HG03025 (cell line): Measurements from ENCODE around the gene ZMYND12.
"Not testable (repeated sequence)": the region's sequence is repeated elsewhere in the genome, so short reads cannot be mapped to it uniquely, and the experiment has no call there.

Source experiments
- ATAC-seq: cut with Tn5 transposase; IDR thresholded peaks from one replicate; pipeline ENCODE4 v1.9.1; 2021; ENCODE audit warnings: mild to moderate bottlenecking, moderate library complexity; ENCODE audit not compliant: unreplicated experiment, low FRiP score

ZMYND12 gene, protein sequence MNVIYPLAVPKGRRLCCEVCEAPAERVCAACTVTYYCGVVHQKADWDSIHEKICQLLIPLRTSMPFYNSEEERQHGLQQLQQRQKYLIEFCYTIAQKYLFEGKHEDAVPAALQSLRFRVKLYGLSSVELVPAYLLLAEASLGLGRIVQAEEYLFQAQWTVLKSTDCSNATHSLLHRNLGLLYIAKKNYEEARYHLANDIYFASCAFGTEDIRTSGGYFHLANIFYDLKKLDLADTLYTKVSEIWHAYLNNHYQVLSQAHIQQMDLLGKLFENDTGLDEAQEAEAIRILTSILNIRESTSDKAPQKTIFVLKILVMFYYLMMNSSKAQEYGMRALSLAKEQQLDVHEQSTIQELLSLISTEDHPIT

DNA sequence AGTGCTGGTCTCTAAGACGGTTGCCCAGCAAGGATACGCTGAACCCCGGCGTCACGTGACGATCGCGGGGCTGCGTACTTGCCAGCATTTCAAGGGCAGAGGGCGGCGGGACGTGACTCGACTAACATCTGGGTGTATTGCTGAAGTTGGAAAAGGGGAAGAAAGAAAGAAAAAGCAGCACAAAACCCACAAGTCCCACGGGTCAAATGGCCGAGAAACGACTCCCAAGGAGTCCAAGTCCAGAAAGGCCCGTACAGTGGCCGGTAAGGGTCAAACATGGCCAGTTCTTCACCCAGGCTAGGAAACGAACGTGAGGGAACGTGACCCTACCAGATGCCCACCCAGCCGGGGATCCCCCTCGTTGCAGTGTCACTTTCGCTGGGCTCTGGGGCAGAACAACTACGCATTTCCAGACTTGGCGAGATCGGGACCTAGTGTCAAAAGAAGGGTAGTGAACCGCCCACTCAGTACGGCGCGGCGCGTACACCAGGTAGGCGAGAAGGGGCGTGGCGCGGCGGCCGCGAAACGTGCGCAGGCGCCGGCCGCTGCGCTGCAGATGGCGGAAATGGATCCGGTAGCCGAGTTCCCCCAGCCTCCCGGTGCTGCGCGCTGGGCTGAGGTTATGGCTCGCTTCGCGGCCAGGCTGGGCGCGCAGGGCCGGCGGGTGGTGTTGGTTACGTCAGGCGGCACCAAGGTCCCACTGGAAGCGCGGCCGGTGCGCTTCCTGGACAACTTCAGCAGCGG lies at the start of gene ZMYND12, which contains the start of gene PPCS:
Gene ZMYND12 (minus strand): TSS at position 13 of the 744 bp plus-strand sequence. CDS start 25 bp downstream, outside the sequence.
Gene PPCS (plus strand): TSS at position 534 of the 744 bp plus-strand sequence. CDS start 23 bp downstream, at position 557.
- peak; percentile 82 for ATAC-seq

DNA sequence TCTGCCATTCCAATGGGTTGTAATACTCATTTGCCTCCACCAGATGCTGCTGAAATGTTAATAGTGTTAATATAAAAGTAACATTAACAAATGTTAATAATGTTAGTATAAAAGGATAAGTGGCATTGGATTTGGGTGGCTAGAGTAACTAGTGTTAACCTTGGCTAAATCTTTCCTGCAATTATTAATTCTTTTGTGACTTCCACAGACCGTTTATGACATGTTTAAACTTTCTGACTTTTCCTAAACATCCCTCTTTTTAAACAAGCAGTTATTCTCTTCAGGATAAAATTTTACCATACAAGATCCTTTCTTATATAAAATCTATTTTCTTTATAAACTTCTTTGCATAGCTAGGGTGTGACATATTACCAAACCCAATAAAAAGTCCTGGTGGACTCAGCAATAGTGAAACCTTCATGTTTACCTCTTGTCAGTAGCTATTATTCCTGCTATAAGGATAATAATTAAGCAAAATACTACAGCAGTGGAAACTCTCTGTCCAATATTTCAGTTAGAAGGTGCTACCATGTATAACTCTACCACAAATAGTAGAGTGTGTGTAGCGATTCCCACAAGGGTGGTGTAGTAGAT lies 48.8 kb upstream of the ZMYND12 start:
- ATAC-seq, result no peak

DNA sequence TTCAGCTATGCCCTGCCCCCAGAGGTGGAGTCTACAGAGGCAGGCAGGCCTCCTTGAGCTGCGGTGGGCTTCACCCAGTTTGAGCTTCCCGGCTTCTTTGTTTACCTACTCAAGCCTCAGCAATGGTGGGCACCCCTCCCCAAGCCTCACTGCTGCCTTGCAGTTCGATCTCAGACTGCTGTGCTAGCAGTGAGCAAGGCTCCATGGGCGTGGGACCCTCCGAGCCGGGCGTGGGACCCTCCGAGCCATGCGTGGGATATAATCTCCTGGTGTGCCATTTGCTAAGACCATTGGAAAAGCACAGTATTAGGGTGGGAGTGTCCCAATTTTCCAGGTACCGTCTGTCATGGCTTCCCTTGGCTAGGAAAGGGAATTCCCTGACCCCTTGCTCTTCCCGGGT lies 46.2 kb upstream of the ZMYND12 start:
- ATAC-seq, result not testable (repeated sequence)

DNA sequence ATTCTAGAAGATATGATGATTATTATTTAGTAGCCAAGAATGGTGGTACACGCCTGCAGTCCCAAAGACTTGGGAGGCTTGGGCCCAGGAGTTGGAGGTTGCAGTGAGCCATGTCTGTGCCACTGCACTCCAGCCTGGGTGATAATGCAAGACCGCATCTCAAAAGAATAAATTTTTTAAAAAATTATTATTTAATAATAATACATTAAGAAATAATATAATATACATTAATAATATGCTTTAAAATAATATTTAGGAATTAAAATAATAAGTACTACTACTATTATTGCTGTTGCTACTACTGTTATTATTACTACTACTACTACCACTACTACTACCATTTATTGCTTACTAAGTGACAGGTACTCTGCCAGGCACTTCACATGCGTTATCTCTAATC lies 34.4 kb upstream of the ZMYND12 start:
- ATAC-seq, result no peak

DNA sequence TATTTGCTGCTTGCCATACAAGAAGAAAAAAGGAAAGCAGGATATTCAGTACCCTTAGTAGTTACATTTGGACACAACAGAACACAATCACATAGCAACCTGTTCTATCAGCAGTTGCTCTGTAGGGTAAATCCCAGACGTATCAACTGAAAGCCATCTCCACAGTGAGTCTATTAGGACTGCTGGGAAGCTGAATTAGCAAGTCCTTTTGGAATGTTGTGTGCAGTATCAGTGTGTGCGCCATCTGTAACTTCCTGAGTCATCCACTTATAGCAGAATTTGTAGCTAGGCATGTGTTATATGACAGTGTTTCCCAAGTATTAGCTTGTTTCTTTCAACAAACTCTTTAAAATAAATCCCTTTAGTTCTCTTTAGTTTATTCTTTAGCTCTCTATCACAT lies 28.6 kb upstream of the ZMYND12 start:
- ATAC-seq, result no peak

DNA sequence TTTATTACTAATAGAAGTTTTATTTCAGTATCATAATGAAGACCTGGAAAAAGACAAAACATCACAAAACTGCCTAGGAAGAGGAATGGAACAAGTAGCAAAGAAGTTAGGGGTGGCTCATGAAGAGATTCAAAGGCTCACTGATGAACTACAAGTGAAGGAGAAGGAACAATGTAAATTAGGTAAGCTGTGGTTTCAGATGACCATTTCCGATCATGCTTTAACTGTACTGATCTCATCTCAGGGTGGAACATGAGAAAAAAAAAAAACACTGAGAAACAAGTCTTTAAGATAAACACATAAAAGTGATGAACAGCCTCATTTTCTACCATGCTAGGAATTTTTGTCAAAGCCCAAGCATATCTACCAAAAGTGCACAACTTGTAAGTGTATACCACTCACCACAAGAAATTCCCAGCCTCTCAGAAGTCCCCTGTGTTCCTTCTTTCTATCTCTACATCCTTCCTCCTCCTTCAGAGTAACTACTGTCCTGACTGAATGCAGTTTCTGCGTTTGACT lies 26.9 kb upstream of the ZMYND12 start:
- no peak for ATAC-seq

DNA sequence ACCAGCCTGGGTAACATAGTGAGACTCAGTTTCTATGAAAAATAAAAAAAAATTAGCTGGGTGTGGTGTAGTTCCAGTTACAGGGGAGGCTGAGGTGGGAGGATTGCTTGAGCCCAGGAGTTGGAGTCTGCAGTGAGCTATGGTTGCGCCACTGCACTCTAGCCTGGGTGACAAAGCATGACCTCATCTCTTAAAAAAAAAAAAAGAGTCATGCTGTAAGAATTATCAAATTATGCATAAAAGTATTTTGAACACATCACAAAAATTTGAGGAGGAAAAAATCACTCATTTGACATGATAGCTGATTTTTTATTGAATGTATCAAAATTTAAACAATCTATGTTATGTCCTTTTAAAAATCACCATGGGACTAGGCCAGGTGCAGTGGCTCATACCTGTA lies 25.1 kb upstream of the ZMYND12 start:
- no peak for ATAC-seq

DNA sequence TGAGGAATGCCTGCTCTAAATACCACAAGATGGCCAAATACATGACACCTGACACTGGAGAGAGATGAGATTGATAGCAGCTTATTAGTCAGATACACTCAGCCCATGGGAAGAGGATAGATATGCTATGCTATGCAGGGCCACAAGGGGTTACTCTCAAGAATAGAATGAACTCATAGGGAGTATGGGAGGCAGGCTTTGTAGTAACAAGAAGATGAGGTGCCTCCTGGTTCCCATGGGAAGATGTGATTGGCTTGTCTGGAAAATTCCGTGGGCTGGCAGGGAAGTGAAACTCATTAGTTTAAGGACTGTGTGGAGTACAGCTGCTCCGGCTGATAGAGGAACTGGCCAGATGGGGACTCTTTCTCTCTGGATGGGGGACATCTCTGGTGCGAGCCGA lies 23.8 kb upstream of the ZMYND12 start:
- ATAC-seq, result no peak

DNA sequence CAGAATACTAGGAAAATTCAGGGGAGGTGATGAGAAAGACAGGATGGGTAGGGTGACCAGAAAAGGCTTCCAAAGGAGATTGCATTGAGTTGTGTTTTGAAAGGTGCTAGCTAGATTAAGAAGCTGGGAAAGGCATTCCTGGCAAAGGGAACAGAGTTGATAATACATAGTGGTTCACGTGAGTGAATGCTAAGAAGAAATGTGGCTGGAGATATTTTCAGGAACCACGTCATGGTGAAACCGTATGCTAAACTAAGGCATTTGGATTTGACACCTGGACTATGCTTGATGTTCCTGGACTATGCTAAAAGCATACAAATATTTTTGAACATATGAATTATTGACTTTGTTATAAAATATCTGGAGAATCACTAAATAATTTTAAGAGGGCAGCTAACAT lies 22.0 kb upstream of the ZMYND12 start:
- ATAC-seq, result no peak

DNA sequence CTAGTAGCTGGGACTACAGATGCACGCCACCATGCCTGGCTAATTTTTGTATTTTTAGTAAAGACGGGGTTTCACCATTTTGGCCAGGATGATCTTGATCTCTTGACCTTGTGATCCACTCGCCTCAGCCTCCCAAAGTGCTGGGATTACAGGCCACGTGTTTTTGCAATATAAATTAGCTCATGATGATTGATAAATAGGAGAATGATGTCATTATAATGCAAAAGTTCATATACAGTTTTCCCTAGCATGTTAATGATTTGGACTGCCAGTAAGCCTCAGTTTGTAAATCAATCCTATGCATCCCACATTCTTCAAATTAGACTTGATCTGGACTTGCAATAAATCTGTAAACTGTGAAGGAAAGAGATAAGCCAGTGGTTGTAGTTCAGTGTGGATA lies 21.5 kb upstream of the ZMYND12 start:
- not testable (repeated sequence) for ATAC-seq

DNA sequence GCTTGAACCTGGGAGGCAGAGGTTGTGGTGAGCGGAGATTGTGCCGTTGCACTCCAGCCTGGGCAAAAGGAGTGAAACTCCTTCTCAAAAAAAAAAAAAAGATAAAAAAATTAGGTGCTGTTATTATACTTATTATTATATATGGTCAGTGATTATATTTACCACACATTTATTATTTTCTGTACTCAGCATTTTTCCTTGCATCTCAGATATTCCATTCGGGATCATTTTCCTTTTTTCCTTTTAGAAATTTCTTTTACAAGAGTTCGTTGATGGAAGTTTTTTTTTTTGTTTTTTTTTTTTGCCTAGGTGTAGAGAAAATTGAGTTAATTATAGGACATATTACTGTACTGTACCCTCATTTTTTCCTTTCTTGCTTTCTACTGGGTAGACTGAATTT lies 20.8 kb upstream of the ZMYND12 start:
- no peak for ATAC-seq

DNA sequence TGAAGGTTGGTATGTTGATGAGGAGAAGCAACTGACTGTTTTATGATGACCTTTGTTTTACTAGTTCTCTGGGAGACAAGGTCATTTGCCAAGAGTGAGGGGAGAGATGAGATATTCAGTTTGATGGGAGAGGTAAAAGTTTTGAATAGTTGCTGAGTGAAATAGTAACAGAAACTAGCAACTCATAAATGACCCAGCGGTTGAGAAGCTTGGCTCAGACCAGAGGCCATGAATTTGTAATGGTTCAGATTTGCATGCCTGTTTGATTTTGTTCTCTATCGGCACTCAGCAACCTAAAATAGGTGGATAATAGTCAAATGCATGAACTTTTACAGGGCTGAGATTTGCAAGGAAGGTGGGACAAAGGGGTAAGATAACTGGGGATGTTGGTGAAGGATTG lies 13.9 kb upstream of the ZMYND12 start:
- ATAC-seq, result no peak

DNA sequence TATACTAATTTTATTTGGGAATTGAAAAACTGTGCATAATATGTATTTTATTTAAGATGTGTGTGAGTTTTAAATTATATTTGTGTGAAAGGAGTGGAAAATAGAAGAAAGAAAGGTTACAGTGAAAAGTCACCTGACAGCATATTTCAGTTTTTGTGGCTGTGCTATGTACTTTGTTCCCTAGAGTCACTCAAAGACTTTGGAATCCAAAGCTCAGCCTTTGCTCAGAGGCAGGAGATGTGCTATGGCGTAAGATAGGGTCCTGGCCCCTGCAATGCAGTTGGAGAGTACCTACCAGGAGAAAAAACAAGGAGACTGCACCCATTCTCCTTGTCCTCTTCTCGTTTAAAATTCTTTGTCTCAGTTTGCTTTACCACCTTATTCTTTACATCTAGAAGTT lies 10.2 kb upstream of the ZMYND12 start:
- ATAC-seq, result no peak

DNA sequence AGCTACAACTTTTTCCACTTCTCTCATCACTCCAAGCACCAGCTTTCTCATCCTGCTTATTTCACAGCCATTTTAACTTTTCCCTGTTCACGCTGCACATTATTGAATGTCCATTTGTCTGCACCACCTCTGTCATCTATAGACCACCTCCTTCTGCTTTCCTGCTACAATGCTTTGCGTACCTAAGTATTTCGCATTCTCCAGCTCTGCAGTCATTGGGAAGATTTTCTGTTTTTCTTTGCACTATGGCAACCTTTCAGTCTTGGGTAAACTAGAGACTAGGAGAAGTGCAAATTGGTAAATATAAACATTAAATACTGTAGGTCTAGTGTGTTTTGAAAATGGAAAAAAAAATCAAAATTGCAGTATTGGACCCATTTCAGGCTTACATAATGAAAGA lies 8.1 kb upstream of the ZMYND12 start:
- no peak for ATAC-seq

DNA sequence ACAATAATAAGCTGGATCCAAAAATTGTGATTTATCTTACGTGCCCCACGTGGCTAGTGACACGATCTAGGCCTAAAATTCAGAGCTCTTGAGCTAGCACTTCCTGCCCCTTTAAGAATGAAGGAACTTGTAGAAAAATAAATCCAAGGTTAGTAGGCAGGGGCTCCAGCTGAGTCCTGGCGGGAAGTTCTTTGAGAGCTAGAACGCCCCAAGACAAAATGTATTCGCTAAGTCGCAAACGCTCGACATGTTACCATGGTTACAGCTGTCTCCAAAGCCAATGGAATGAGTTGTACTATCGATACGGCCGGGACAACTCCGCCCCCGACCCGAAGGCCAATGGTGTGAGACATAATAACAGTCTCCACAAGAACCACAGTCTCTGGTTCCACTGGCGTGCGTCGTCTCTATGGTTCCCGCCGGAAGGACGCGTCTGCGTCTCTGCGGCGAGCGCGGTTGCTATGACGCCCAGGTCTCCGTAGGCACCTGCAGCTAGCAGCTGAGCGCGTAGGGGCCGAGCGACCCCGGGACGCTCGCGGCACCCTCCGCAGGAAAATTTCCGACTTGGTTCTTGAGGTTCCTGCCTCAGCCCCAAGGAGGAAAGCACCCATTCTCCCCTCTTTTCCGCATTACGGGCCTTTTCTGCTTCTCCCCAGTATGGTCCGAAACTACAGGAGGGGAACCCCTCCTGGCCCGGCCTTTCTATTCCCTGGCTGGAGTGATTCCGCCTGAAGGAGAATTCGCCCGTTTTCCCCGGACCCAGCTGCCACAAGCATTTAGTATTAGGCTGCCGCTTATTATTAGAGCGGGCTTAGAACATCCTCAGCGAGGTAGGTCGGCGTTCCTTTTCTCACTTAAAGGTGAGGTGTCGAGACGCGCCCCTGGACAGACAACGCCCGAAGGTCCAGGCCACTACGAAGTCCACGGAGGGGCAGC lies 7.3 kb upstream of the ZMYND12 start, which contains the start of gene CCDC30:
Gene CCDC30 (plus strand): TSS at position 459 of the 936 bp plus-strand sequence. CDS start 17,266 bp downstream, outside the sequence.
- ATAC-seq, result peak; percentile 98

DNA sequence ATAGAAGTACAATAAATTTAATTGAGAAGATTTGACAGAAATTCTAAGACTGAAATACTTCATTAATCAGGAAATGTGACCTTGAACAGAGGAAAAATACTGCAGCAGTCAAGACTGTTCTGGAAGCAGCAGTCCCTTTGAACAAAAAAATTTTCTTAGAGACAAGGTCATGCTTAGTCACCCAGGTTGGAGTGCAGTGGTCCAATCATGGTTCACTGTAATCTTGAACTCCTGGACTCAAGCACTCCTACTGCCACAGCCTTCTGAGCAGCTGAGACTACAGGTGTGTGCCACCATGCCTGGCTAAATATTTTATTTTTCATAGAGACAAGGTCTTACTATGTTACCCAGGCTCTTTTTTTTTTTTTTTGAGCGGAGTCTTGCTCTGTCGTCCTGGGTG lies 5.4 kb upstream of the ZMYND12 start:
- no peak for ATAC-seq

DNA sequence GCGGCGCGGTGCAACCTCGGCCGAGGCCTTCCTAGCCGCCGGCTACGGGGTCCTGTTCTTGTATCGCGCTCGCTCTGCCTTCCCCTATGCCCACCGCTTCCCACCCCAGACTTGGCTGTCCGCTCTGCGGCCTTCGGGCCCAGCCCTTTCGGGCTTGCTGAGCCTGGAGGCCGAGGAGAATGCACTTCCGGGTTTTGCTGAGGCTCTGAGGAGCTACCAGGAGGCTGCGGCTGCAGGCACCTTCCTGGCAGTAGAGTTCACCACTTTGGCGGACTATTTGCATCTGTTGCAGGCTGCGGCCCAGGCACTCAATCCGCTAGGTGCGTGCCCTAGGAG lies 900 bp upstream of the ZMYND12 start:
- ATAC-seq, result peak; percentile 51

DNA sequence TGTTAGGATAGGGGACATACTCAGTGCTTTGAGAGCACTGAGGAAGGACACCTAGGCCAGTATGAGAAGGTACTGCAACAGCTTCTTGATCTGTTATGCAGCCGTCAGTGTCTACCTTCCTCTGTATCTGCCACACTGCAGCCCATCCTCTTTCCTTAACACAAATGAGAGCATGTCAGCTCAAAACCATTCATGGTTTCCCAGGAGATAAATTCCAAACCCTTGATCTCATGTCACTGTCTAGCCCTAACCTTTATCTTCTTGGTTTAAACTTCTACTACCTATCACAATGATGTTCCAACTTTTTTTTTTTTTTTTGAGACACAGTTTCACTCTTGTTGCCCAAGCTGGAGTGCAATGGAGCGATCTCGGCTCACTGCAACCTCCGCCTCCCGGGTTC lies 1.4 kb downstream of the ZMYND12 start:
- ATAC-seq, result no peak

DNA sequence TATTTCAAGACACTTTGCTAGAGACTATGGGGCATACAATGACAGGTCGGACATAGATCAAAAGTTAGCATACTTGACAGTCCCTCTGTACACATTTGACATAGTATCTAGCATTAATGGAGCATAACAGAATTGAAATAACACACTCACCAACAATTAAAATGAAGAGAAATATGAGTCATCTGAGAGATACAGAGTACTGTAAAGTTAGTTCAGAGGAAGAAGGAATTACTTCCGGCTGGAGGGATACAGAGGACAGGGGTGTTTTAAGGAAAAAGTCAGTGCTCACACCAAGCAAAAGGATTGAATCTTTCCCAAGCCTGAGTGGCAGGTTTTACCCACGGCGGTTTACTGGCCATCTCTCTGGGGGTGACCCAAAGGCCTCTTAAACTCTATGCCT lies 2.4 kb downstream of the ZMYND12 start:
- no peak for ATAC-seq

DNA sequence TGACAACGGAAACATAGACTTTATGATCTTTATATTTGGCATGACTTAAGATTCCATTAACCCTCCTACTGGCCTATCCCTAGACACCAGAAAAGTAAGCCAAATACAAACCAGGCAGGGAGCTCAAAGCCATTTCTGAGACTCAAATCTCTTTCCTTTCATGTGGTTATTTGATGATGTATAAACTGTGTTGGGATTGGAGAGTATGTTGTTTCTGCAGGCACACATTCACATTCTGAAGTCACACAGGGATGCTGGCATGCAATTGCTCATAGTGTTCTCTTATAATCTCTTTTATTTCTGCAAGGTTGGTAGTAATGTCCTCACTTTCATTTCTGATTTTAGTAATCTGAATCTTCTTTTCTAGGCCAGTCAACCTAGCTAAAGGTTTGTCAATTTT lies 5.8 kb downstream of the ZMYND12 start:
- no peak for ATAC-seq
